Testis (tissue), 3 donors: ENCODE results near the gene RASGRP3. TPM values are rescaled to one million over a fixed set of nuclear protein-coding genes. Genes with fewer than 3 reads are reported as not detected.

ENCODE experiments used
- DNase-seq: peaks from one replicate; pipeline ENCODE4 v3.0.0-alpha.2; 2019
- H3K27ac ChIP-seq, 2 donors: fragments of 200-600 bp; sonication (generic); one replicate each; pipeline ENCODE4 v1.5.1; 2019
- H3K27me3 ChIP-seq: fragments of 200-600 bp; sonication (generic); one replicate; pipeline ENCODE4 v1.5.1; 2019
- H3K36me3 ChIP-seq: fragments of 200-600 bp; sonication (generic); one replicate; pipeline ENCODE4 v1.5.1; 2017; ENCODE audit warnings: low read depth; ENCODE audit errors: missing control alignments
- H3K4me1 ChIP-seq: fragments of 200-600 bp; sonication (generic); one replicate; pipeline ENCODE4 v1.5.1; 2019
- H3K4me3 ChIP-seq, 2 donors: fragments of 200-600 bp; sonication (generic); one replicate each; pipeline ENCODE4 v1.5.1; 2017 to 2019
- H3K9me3 ChIP-seq: fragments of 200-600 bp; sonication (generic); one replicate; pipeline ENCODE4 v1.5.1; 2017
- POLR2A ChIP-seq: fragments of 450-650 bp; IDR thresholded peaks from one replicate; pipeline ENCODE4 v1.6.1; 2017; ENCODE audit warnings: antibody characterized with exemption, mild to moderate bottlenecking, moderate library complexity
- WGBS, 2 donors: methylation state at CpG; one replicate each; pipeline ENCODE4 v1.1.5; 2018; 5-methylcytosine and 5-hydroxymethylcytosine counted together
- intact Hi-C: fragments of 100-400 bp; cut with DNase I; formaldehyde crosslinking; loops from one replicate; pipeline ENCODE4 v1.15.1; 2023; ENCODE audit warnings: low total_unique reads
- polyA plus RNA-seq: library from polyadenylated mRNA; stranded (reverse); fragments of 350-450 nt; fragmentation: Illumina TruSeq; extraction: RNeasy Lipid Tissue Mini Kit (QIAGEN cat#74804); gene quantifications from one replicate; pipeline ENCODE4 v1.2.3, GENCODE V29; 2014; ENCODE audit warnings: low read depth, low replicate concordance; ENCODE audit not compliant: insufficient read depth
- total RNA-seq, 2 donors: library from RNA; depleted of rRNA; stranded (reverse); fragments of >200 nt; gene quantifications; one replicate each; pipeline ENCODE4 v1.2.3, GENCODE V29; 2016
- TF ChIP-seq, protein P1 (sequence below), 3 experiments: fragments of 450-650 bp in 2 of 3; fragments of 200-600 bp in 1 of 3; sonication (generic) in 1 of 3; IDR thresholded peaks; one replicate each; pipeline ENCODE4 v1.5.1; 2016 to 2019; ENCODE audit warnings: antibody characterized with exemption in 3 of 3, mild to moderate bottlenecking in 2 of 3, moderate library complexity in 1 of 3

Gene RASGRP3
- total and polyA plus RNA-seq, 3 donors from 2014 or later, result 2.8 to 26.3 (median 8.2) TPM

DNA sequence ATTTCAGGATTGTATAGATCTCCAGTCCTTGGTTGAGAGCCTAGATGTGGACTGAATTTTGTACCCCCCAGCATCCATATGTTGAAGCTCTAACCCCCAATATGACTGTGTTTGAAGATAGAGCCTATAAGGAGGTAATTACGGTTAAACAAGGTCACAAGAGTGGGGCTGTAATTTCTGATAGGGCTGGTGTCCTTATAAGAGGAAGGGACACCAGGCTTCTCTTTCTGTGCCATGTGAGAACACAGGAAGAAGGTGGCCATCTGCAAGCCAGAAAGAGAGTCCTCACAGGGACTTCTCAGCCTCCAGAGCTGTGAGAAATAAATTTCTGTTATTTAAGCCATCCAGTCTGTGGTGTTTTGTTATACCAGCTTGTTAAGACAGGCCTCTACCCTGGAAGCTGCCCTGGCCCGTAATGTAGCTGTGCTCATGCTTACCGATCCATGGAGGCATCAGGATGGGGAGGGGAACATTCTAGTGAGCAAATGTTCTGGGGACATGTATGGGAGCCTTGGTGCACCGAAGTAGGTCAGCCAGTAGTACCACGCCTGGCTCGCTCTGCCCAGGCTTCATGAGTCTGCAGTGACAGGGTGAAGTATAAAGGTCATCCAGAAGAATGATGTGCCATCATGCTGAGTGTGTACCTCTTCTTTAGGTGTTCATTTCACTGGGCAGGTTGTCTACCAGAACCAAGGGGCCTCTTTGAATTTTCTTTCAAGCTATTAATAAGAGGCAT, 16.1 kb downstream of the RASGRP3 start:
- no peak overlapping the region for H3K4me3 ChIP-seq
- H3K4me1 ChIP-seq, result no peaks in the 10 kb centered on the region
- H3K27me3 ChIP-seq, result no peaks in the 10 kb centered on the region
- no peaks in the 10 kb centered on the region for H3K9me3 ChIP-seq
- no peak for DNase-seq
- no peak overlapping the region for H3K27ac ChIP-seq
- no peaks in the 10 kb centered on the region for H3K36me3 ChIP-seq
- intact Hi-C loops, result no loop called here
- WGBS, 2 donors, result 97 to 100% methylated on average over 3 to 6 of the region's 6 CpGs
- TF ChIP-seq, protein P1, sequence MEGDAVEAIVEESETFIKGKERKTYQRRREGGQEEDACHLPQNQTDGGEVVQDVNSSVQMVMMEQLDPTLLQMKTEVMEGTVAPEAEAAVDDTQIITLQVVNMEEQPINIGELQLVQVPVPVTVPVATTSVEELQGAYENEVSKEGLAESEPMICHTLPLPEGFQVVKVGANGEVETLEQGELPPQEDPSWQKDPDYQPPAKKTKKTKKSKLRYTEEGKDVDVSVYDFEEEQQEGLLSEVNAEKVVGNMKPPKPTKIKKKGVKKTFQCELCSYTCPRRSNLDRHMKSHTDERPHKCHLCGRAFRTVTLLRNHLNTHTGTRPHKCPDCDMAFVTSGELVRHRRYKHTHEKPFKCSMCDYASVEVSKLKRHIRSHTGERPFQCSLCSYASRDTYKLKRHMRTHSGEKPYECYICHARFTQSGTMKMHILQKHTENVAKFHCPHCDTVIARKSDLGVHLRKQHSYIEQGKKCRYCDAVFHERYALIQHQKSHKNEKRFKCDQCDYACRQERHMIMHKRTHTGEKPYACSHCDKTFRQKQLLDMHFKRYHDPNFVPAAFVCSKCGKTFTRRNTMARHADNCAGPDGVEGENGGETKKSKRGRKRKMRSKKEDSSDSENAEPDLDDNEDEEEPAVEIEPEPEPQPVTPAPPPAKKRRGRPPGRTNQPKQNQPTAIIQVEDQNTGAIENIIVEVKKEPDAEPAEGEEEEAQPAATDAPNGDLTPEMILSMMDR (IDR thresholded peaks at IDR 0.05), result no peak
- TF ChIP-seq POLR2A, result no peak

DNA sequence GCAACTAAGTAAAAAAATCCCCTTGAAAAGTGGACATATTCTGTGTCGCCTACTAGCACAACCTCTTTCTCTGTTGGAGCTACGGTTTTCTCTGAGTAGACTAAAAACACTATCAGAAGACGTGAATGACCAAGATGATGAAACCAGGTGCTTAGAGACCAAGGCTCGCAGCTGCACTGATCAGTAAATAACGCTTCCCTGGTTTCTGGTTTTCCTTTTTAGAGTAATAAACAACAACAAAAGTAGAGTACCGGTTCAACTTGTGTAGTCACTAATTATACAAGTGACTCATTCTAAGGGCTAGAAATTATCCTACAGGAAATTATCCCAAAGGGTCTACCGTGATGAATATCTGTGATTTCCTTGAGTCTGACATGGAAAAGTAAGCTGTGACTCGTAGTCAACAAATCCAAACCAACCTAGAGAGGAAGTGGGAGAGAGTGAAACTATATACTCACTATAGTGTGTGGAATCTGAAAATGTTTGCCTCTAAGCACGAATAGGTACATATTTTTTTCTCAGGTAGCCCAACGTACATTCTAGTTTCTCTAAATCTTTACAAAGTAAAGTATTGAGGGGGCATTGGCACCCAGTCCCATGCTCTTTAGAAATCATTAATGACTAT, 17.8 kb downstream of the RASGRP3 start:
- no peaks in the 10 kb centered on the region for H3K9me3 ChIP-seq
- no peak overlapping the region for H3K4me3 ChIP-seq
- no peak for DNase-seq
- TF ChIP-seq POLR2A, result no peak
- TF ChIP-seq, protein P1 (IDR thresholded peaks at IDR 0.05), result no peak
- H3K36me3 ChIP-seq, result no peaks in the 10 kb centered on the region
- WGBS, 2 donors, result 83 to 87% methylated on average over 10 of the region's 10 CpGs
- no peaks in the 10 kb centered on the region for H3K27me3 ChIP-seq
- H3K4me1 ChIP-seq, result no peaks in the 10 kb centered on the region
- no peak overlapping the region for H3K27ac ChIP-seq
- intact Hi-C loops, result no loop called here

DNA sequence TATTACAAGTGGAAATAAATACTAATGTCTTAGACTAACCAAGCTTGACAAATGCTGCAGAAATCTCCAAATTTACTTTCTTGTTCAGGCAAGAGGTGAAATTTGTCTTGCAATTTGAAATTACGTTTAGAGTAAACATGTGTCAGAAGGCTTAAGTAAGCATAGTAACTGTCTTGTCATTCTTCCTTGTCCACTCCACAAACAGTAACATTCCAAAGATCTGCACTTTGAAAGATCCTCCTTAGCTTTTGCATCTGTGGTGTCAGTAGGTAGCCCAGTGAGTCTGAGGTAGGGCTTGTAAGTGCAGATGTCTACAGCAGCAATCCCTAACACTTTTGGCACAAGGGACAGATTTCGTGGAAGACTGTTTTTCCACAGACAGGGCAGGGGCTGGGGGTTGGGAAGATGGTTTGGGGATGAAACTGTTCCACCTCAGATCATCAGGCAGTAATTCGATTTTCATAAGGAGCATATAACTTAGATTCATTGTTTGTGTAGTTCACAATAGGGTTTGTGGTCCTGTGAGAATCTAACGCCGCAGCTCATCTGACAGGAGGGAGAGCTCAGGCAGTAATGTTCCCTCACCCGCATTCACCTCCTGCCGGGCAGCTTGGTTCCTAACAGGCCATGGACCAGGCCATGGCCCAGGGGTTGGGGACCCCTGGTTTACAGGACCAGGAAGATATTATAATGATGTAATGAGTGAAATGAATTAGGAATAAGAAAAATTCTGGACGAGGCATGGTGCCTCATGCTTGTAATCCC, 18.6 kb downstream of the RASGRP3 start:
- no peaks in the 10 kb centered on the region for H3K27me3 ChIP-seq
- no peak for DNase-seq
- WGBS, 2 donors, result 90 to 94% methylated on average over 8 of the region's 8 CpGs
- no peaks in the 10 kb centered on the region for H3K9me3 ChIP-seq
- H3K4me3 ChIP-seq, result no peak overlapping the region
- no peaks in the 10 kb centered on the region for H3K4me1 ChIP-seq
- no peaks in the 10 kb centered on the region for H3K36me3 ChIP-seq
- no peak for TF ChIP-seq POLR2A
- TF ChIP-seq, protein P1 (IDR thresholded peaks at IDR 0.05), result no peak
- intact Hi-C loops, result no loop called here
- H3K27ac ChIP-seq, result no peak overlapping the region

DNA sequence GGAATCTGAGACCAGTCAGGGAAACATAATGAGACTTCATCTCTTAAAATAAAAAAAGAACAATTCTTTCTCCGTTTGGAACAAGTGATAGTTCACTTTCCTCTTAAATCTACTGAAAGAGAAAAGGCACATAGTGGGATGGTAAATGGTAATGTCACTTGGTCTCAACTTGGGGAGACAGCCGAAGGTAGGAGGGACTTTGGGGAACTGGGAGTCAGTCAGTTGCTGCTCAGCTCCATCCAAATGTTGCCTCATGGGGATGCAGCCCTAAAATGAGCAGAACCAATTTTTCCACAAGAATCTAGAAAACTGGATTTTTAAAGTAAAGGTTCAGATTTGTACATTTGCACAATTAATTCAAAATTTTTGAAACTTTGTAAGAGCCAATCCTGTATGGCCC, 19.2 kb downstream of the RASGRP3 start:
- WGBS, 2 donors, result 81 to 88% methylated on average over 2 of the region's 2 CpGs
- intact Hi-C loops, result no loop called here

More for the DNA sequence above, 19.2 kb downstream of the RASGRP3 start:
- Histone ChIP-seq H3K36me3 (no peaks in the 10 kb centered on the region), H3K27me3 (no peaks in the 10 kb centered on the region), H3K4me1 (no peaks in the 10 kb centered on the region), H3K27ac (no peak overlapping the region), H3K4me3 (no peak overlapping the region), H3K9me3 (no peaks in the 10 kb centered on the region)
- no peak for TF ChIP-seq POLR2A
- TF ChIP-seq, protein P1 (IDR thresholded peaks at IDR 0.05), result no peak
- no peak for DNase-seq
